SK-N-SH (cell line): ENCODE data around the gene GLS. TPM values are rescaled to one million over a fixed set of nuclear protein-coding genes. Genes with fewer than 3 reads are reported as not detected.

Source experiments
- CTCF ChIA-PET: fragments of 300-600, 350-600 bp; formaldehyde crosslinking; extraction: SDS; loops from one replicate; lab custom pipeline; 2021; lab: Yijun Ruan, JAX
- POLR2A ChIA-PET: fragments of 350-600 bp; sonication (Branson Sonifier 250); formaldehyde crosslinking; extraction: SDS; loops from one replicate; lab custom pipeline; 2020; ENCODE audit warnings: antibody characterized with exemption, inconsistent platforms; lab: Yijun Ruan, JAX
- DNase-seq: peaks from one replicate; pipeline ENCODE4 v3.0.0; 2012
- H2AFZ ChIP-seq: fragments of 200-600 bp; sonication (generic); 2 replicates; pipeline ENCODE4 v1.8.1; 2016; ENCODE audit warnings: antibody characterized with exemption, mild to moderate bottlenecking, low read depth
- H3F3A ChIP-seq: fragments of 200-600 bp; sonication (generic); replicated peaks from 2 replicates; pipeline ENCODE3; 2016; ENCODE audit warnings: antibody characterized with exemption, mild to moderate bottlenecking; ENCODE audit not compliant: insufficient read depth
- H3K27ac ChIP-seq, 2 experiments: fragments of 200-500 bp in 1 of 2; fragments of 200-600 bp in 1 of 2; sonication (Bioruptor generic) in 1 of 2; sonication (generic), shearing (Covaris generic) in 1 of 2; 2 replicates each; pipeline versions ENCODE4 v1.5.1 to v1.6.1; 2014 to 2016; ENCODE audit warnings: low read depth in 2 of 2, inconsistent platforms in 1 of 2, low read length in 1 of 2, mild to moderate bottlenecking in 1 of 2, mixed read lengths in 1 of 2
- H3K27me3 ChIP-seq: fragments of 200-600 bp; sonication (generic), shearing (Covaris generic); 2 replicates; pipeline ENCODE4 v1.6.1; 2016; ENCODE audit warnings: mixed run types; ENCODE audit not compliant: insufficient read depth
- H3K36me3 ChIP-seq, 2 experiments: fragments of 200-500 bp in 1 of 2; fragments of 200-600 bp in 1 of 2; sonication (Bioruptor generic) in 1 of 2; sonication (generic) in 1 of 2; replicated peaks in 1 of 2; 2 replicates each; pipeline versions ENCODE3 to v1.5.1; 2014 to 2016; ENCODE audit warnings: low read length in 1 of 2, mild to moderate bottlenecking in 1 of 2; ENCODE audit not compliant: insufficient read depth in 2 of 2, control insufficient read depth in 1 of 2
- H3K4me1 ChIP-seq, 2 experiments: fragments of 200-500 bp in 1 of 2; fragments of 200-600 bp in 1 of 2; sonication (Bioruptor generic) in 1 of 2; sonication (generic), shearing (Covaris generic) in 1 of 2; 2 replicates each; pipeline versions ENCODE4 v1.5.1 to v1.6.1; 2014 to 2016; ENCODE audit warnings: low read depth in 1 of 2, low read length in 1 of 2, mixed run types in 1 of 2; ENCODE audit not compliant: insufficient read depth in 2 of 2, control insufficient read depth in 1 of 2
- H3K4me2 ChIP-seq: fragments of 200-600 bp; sonication (generic), shearing (Covaris generic); 2 replicates; pipeline ENCODE4 v1.6.1; 2017; ENCODE audit warnings: mixed run types
- H3K4me3 ChIP-seq, 2 experiments: fragments of 200-500 bp in 1 of 2; fragments of 200-600 bp in 1 of 2; sonication (Bioruptor generic) in 1 of 2; sonication (generic), shearing (Covaris generic) in 1 of 2; 2 replicates each; pipeline versions ENCODE4 v1.5.1 to v1.8.1; 2014 to 2016; ENCODE audit warnings: low read depth in 2 of 2, inconsistent platforms in 1 of 2, low read length in 1 of 2, mild to moderate bottlenecking in 1 of 2, mixed read lengths in 1 of 2, moderate library complexity in 1 of 2
- H3K79me2 ChIP-seq: fragments of 200-600 bp; sonication (generic); 2 replicates; pipeline ENCODE4 v1.8.1; 2017; ENCODE audit warnings: mild to moderate bottlenecking; ENCODE audit not compliant: insufficient read depth
- H3K9ac ChIP-seq: fragments of 200-600 bp; sonication (generic); 2 replicates; pipeline ENCODE4 v1.6.1; 2017; ENCODE audit warnings: mixed run types
- H3K9me2 ChIP-seq: fragments of 200-600 bp; sonication (generic); 2 replicates; pipeline ENCODE4 v1.6.1; 2017; ENCODE audit warnings: mixed run types
- H3K9me3 ChIP-seq: fragments of 200-600 bp; sonication (generic); 2 replicates; pipeline ENCODE4 v1.6.1; 2017; ENCODE audit warnings: mixed run types, mild to moderate bottlenecking, moderate library complexity
- H4K20me1 ChIP-seq: fragments of 200-600 bp; sonication (generic); 2 replicates; pipeline ENCODE4 v1.6.1; 2017; ENCODE audit warnings: mild to moderate bottlenecking, mixed run types; ENCODE audit not compliant: insufficient read depth
- ELF1 ChIP-seq: IDR thresholded peaks from 2 replicates; pipeline ENCODE4 v1.4.0; 2012
- EP300 ChIP-seq, 2 experiments: IDR thresholded peaks; 2 replicates each; pipeline versions ENCODE4 v1.4.0 to v1.6.1; 2012; ENCODE audit warnings: borderline replicate concordance in 1 of 2, low read depth in 1 of 2, low read length in 1 of 2
- FOSL2 ChIP-seq: IDR thresholded peaks from 2 replicates; pipeline ENCODE4 v1.4.0; 2012; ENCODE audit warnings: low read depth, mild to moderate bottlenecking, moderate library complexity, borderline replicate concordance
- FOXJ3 ChIP-seq: sonication (generic); formaldehyde crosslinking; IDR thresholded peaks from 2 replicates; pipeline ENCODE4 v1.5.1; 2020; ENCODE audit warnings: mild to moderate bottlenecking, missing genetic modification reagents
- FOXM1 ChIP-seq: IDR thresholded peaks from 2 replicates; pipeline ENCODE4 v1.4.0; 2012; ENCODE audit warnings: low read depth, mild to moderate bottlenecking
- GABPA ChIP-seq: IDR thresholded peaks from 2 replicates; pipeline ENCODE4 v1.4.0; 2012; ENCODE audit warnings: low read depth, mild to moderate bottlenecking
- GATA2 ChIP-seq: sonication (generic); formaldehyde crosslinking; IDR thresholded peaks from 2 replicates; pipeline ENCODE4 v1.5.0; 2020; ENCODE audit warnings: mild to moderate bottlenecking, missing genetic modification reagents
- JUND ChIP-seq: IDR thresholded peaks from 2 replicates; pipeline ENCODE4 v1.4.0; 2012
- NFIC ChIP-seq: IDR thresholded peaks from 2 replicates; pipeline ENCODE4 v1.4.0; 2012; ENCODE audit warnings: borderline replicate concordance
- NRF1 ChIP-seq: IDR thresholded peaks from 2 replicates; pipeline ENCODE4 v1.6.1; 2012; ENCODE audit warnings: low read depth, mild to moderate bottlenecking, low read length
- POLR2AphosphoS5 ChIP-seq: IDR thresholded peaks from 2 replicates; pipeline ENCODE4 v1.6.1; 2012; ENCODE audit warnings: low read depth, low read length
- REST ChIP-seq: IDR thresholded peaks from 2 replicates; pipeline ENCODE4 v1.6.1; 2012; ENCODE audit warnings: mild to moderate bottlenecking, low read depth, low read length, moderate library complexity
- RXRA ChIP-seq: IDR thresholded peaks from 2 replicates; pipeline ENCODE4 v1.4.0; 2012; ENCODE audit warnings: low read depth, mild to moderate bottlenecking, borderline replicate concordance
- SIN3A ChIP-seq: IDR thresholded peaks from 2 replicates; pipeline ENCODE4 v1.6.1; 2012; ENCODE audit warnings: low read depth, mild to moderate bottlenecking, low read length, moderate library complexity, borderline replicate concordance
- TCF12 ChIP-seq: IDR thresholded peaks from 2 replicates; pipeline ENCODE4 v1.4.0; 2012
- USF1 ChIP-seq: IDR thresholded peaks from 2 replicates; pipeline ENCODE4 v1.4.0; 2012; ENCODE audit warnings: low read depth, borderline replicate concordance
- USF2 ChIP-seq: fragments of 150-350 bp; IDR thresholded peaks from 2 replicates; pipeline ENCODE4 v1.6.1; 2017; ENCODE audit warnings: antibody characterized with exemption, low read length, low read depth, borderline replicate concordance
- ZBTB33 ChIP-seq: IDR thresholded peaks from 2 replicates; pipeline ENCODE4 v1.4.0; 2012; ENCODE audit warnings: low read depth, borderline replicate concordance
- WGBS: methylation state at CpG from one replicate; pipeline ENCODE4 v1.1.6; 2017; ENCODE audit warnings: low lambda C conversion rate; 5-methylcytosine and 5-hydroxymethylcytosine counted together
- polyA plus RNA-seq, 3 experiments: library from polyadenylated mRNA; depleted of rRNA; stranded (reverse); fragments of >200 nt; gene quantifications; 2 replicates each; pipeline ENCODE4 v1.2.3, GENCODE V29; 2012

The GLS gene
- polyA plus RNA-seq, 1 of the 3 experiments (the other 2 are of a cell fraction): 37.2 TPM

- TF ChIP-seq GABPA (no peak), GATA2 (CRISPR knock-in tag) (no peak), FOXM1 (no peak), USF2 (no peak), ELF1 (no peak), POLR2AphosphoS5 (no peak), FOXJ3 (CRISPR knock-in tag) (no peak), TCF12 (no peak), RXRA (no peak), NFIC (no peak), REST (no peak), ZBTB33 (no peak), NRF1 (no peak), FOSL2 (no peak), SIN3A (no peak), JUND (no peak), USF1 (no peak), EP300 (IDR thresholded peaks at IDR 0.05; ENCODE audit: borderline replicate concordance in 1 of 2, low read depth in 1 of 2, low read length in 1 of 2) (no peak)
- TF ChIP-seq, all 33 proteins: peak for 0
- H3K9ac ChIP-seq: no peak overlapping the region
- H3K9me3 ChIP-seq: no peaks in the 10 kb centered on the region
- H3K36me3 ChIP-seq: peaks cover 73 to 90% of the 10 kb centered on the region in 2 experiments
- peaks cover 12% of the 10 kb centered on the region; the same call in 1 of the 2 replicates for H3K79me2 ChIP-seq
- no peaks in the 10 kb centered on the region for H3K27me3 ChIP-seq
- peaks cover 0 to 11% of the 10 kb centered on the region in 2 experiments; a peak in 2 of 4 replicates for H3K4me1 ChIP-seq
- H4K20me1 ChIP-seq: no peaks in the 10 kb centered on the region
- WGBS: 91% methylated on average over 3 of the region's 3 CpGs
- CTCF ChIA-PET: interaction anchor here (1.5 kb wide), 1 partner anchor 10 kb away, joined by 4 read pairs; no protein-coding TSS in a partner anchor
- H3F3A ChIP-seq: no peaks in the 10 kb centered on the region
- no peaks in the 10 kb centered on the region for H3K9me2 ChIP-seq
- POLR2A ChIA-PET: no interaction called here
- H3K27ac ChIP-seq: no peak overlapping the region
- no peak overlapping the region for H3K4me2 ChIP-seq
- H2AFZ ChIP-seq: no peak overlapping the region
- H3K4me3 ChIP-seq: no peak overlapping the region
- no peak for DNase-seq
Measured at GRCh38 chr2:191006297-191006696, 125.7 kb downstream of the GLS start.
